Hepatocyte (in vitro differentiated cells): ENCODE measurements around the gene TNFSF9. TPM values are rescaled to one million over a fixed set of nuclear protein-coding genes. Genes with fewer than 3 reads are reported as not detected.
A peak's percentile ranks its signal among the peaks of the same experiment; 100 is the strongest.

Source experiments
- DNase-seq: peaks from one replicate; pipeline ENCODE4 v3.0.0-alpha.2; 2016; ENCODE audit warnings: low spot score
- H2AFZ ChIP-seq: fragments of 200-600 bp; sonication (generic); 2 replicates; pipeline ENCODE4 v1.6.0; 2016; ENCODE audit warnings: antibody characterized with exemption, mild to moderate bottlenecking
- H3K27ac ChIP-seq: fragments of 200-600 bp; sonication (generic); 2 replicates; pipeline ENCODE4 v1.5.1; 2016; ENCODE audit warnings: mild to moderate bottlenecking
- H3K27me3 ChIP-seq: fragments of 200-600 bp; sonication (generic); 2 replicates; pipeline ENCODE4 v1.6.1; 2016
- H3K36me3 ChIP-seq: fragments of 200-600 bp; sonication (generic); replicated peaks from 2 replicates; pipeline ENCODE4 v1.5.1; 2016; ENCODE audit warnings: low read depth; ENCODE audit not compliant: insufficient read depth
- H3K4me1 ChIP-seq: fragments of 200-600 bp; sonication (generic); 2 replicates; pipeline ENCODE4 v1.5.1; 2016; ENCODE audit warnings: mild to moderate bottlenecking, moderate library complexity; ENCODE audit not compliant: insufficient read depth
- H3K4me2 ChIP-seq: fragments of 200-600 bp; sonication (generic); 2 replicates; pipeline ENCODE4 v1.6.0; 2016
- H3K4me3 ChIP-seq: fragments of 200-600 bp; sonication (generic); 2 replicates; pipeline ENCODE4 v1.5.1; 2016; ENCODE audit warnings: mild to moderate bottlenecking
- H3K79me2 ChIP-seq: fragments of 200-600 bp; sonication (generic); 2 replicates; pipeline ENCODE4 v1.6.0; 2017; ENCODE audit warnings: mild to moderate bottlenecking
- H3K9me2 ChIP-seq: fragments of 200-600 bp; sonication (generic); replicated peaks from 2 replicates; pipeline ENCODE4 v1.6.0; 2017; ENCODE audit warnings: mild to moderate bottlenecking; ENCODE audit not compliant: insufficient read depth
- H3K9me3 ChIP-seq: fragments of 200-600 bp; sonication (generic); 2 replicates; pipeline ENCODE4 v1.5.1; 2016; ENCODE audit warnings: low read depth, mild to moderate bottlenecking
- H4K20me1 ChIP-seq: fragments of 200-600 bp; sonication (generic); 2 replicates; pipeline ENCODE4 v1.6.0; 2016; ENCODE audit warnings: mild to moderate bottlenecking; ENCODE audit not compliant: insufficient read depth, poor library complexity, severe bottlenecking
- EZH2 ChIP-seq: fragments of 200-600 bp; sonication (generic); IDR thresholded peaks from 2 replicates; pipeline ENCODE4 v1.6.1; 2016; ENCODE audit warnings: antibody characterized with exemption, mild to moderate bottlenecking, borderline replicate concordance
- EZH2phosphoT487 ChIP-seq: fragments of 200-600 bp; sonication (generic); IDR thresholded peaks from one replicate; pipeline ENCODE4 v1.6.1; 2018; ENCODE audit warnings: antibody characterized with exemption, mild to moderate bottlenecking, low read depth, moderate library complexity; ENCODE audit not compliant: unreplicated experiment, severe bottlenecking
- WGBS: methylation state at CpG from one replicate; pipeline ENCODE4 v1.1.6; 2016; ENCODE audit warnings: low lambda C conversion rate; ENCODE audit errors: missing lambda C conversion rate; 5-methylcytosine and 5-hydroxymethylcytosine counted together
- polyA plus RNA-seq: library from polyadenylated mRNA; unstranded; fragments of >200 nt; fragmentation: Nextera tagmentation; extraction: Ambion mirVana; gene quantifications from 2 replicates; pipeline ENCODE4 v1.2.1, GENCODE V29; 2016
- total RNA-seq: library from RNA; depleted of rRNA; stranded (reverse); fragments of >200 nt; gene quantifications from 2 replicates; pipeline ENCODE4 v1.2.3, GENCODE V29; 2014
- TF ChIP-seq, protein P1 (sequence below): fragments of 200-600 bp; sonication (generic); IDR thresholded peaks from 2 replicates; pipeline ENCODE4 v1.5.1; 2016; ENCODE audit warnings: antibody characterized with exemption, mild to moderate bottlenecking; ENCODE audit not compliant: poor library complexity

The TNFSF9 gene
- total and polyA plus RNA-seq, 2 experiments from 2014 or later, result 2.6 to 3.8 TPM

DNA sequence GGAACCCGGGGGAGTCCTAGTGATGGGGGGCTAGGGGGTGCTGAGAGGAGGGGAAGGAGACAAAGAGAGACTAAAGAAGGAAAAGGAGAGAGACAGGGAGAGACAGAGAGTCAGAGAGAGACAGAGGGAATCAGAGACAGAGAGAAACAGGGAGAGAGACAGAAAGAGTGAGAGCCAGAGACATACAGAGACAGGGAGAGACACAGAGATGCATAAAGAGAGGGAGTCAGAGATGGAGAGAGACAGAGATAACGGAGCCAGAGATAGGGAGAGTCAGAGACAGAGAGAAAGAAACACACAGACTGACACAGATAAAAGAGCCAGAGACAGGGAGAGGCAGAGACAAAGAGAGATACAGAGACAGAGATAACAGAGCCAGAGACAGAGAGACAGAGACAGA is 1.5 kb upstream of the TNFSF9 start:
- Histone ChIP-seq H3K27me3 (peaks cover 19% of the 10 kb centered on the region), H3K9me2 (no peaks in the 10 kb centered on the region), H3K4me1 (peaks cover 6% of the 10 kb centered on the region), H3K79me2 (no peaks in the 10 kb centered on the region), H3K36me3 (no peaks in the 10 kb centered on the region), H4K20me1 (no peaks in the 10 kb centered on the region), H3K4me2 (no peak overlapping the region), H2AFZ (no peak overlapping the region), H3K9me3 (no peaks in the 10 kb centered on the region), H3K4me3 (no peak overlapping the region), H3K27ac (no peak overlapping the region)
- no peak for DNase-seq
- TF ChIP-seq, protein P1, sequence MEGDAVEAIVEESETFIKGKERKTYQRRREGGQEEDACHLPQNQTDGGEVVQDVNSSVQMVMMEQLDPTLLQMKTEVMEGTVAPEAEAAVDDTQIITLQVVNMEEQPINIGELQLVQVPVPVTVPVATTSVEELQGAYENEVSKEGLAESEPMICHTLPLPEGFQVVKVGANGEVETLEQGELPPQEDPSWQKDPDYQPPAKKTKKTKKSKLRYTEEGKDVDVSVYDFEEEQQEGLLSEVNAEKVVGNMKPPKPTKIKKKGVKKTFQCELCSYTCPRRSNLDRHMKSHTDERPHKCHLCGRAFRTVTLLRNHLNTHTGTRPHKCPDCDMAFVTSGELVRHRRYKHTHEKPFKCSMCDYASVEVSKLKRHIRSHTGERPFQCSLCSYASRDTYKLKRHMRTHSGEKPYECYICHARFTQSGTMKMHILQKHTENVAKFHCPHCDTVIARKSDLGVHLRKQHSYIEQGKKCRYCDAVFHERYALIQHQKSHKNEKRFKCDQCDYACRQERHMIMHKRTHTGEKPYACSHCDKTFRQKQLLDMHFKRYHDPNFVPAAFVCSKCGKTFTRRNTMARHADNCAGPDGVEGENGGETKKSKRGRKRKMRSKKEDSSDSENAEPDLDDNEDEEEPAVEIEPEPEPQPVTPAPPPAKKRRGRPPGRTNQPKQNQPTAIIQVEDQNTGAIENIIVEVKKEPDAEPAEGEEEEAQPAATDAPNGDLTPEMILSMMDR, result no peak
- TF ChIP-seq EZH2 (no peak), EZH2phosphoT487 (no peak)
- WGBS, result 92% methylated on average over 1 of the region's 2 CpGs

DNA sequence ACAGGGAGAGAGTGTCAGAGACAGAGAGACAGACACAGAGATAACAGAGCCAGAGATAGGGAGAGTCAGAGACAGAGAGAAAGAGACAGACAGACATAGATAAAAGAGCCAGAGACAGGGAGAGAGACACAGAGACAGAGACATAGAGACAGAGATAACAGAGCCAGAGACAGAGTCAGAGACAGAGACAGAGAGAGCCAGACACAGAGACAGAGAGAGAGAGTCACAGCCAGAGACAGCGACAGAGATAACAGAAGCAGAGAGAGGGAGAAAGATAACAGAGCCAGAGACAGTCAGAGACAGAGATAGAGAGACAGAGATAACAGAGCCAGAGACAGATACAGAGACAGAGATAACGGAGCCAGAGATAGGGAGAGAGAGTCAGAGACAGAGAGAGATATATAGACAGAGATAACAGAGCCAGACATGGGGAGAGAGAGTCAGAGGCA is 865 bp upstream of the TNFSF9 start:
- peaks cover 24% of the 10 kb centered on the region for H3K27me3 ChIP-seq
- peak overlapping the region; percentile 89 for H2AFZ ChIP-seq
- no peaks in the 10 kb centered on the region for H3K36me3 ChIP-seq
- no peaks in the 10 kb centered on the region for H3K9me2 ChIP-seq
- no peaks in the 10 kb centered on the region for H3K79me2 ChIP-seq
- peaks cover 6% of the 10 kb centered on the region for H3K4me1 ChIP-seq
- WGBS, result 75% methylated on average over 2 of the region's 2 CpGs
- TF ChIP-seq EZH2phosphoT487, result no peak
- TF ChIP-seq EZH2, result no peak
- TF ChIP-seq, protein P1, result no peak
- no peaks in the 10 kb centered on the region for H3K9me3 ChIP-seq
- no peaks in the 10 kb centered on the region for H4K20me1 ChIP-seq
- peak overlapping the region; percentile 67 for H3K27ac ChIP-seq
- H3K4me2 ChIP-seq, result peak overlapping the region; percentile 92
- H3K4me3 ChIP-seq, result peak overlapping the region; percentile 25
- DNase-seq, result no peak

DNA sequence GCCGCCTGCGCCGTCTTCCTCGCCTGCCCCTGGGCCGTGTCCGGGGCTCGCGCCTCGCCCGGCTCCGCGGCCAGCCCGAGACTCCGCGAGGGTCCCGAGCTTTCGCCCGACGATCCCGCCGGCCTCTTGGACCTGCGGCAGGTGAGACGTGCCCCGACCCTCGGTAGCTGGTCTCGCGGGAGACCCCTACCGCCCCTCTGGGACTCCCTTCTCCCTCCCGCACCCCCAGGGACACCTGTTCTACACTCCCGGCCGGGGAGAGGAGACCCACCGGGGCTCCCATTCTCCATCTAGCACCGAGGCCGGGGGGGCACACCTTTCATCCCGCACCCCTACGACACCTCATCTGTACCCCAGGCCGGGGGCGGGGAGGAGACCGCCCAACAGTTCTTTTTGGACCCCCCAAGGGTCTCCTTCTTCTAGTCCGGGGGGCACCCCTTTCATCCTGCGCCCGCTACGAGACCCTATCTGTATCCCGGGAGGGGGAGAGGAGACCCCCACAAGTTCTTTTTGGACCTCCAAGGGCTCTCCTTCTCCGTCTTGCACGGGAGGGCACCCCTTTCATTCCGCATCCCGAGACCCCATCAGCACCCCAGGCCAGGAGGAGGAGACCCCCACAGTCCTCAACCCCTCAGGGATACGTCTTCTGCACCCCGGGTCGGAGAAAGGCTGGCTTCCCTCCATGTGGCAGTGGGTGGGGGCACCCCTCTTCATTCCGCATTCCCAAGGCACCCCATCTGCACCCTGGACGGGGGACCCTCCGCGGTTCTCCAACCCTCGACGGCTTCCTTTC is 533 bp downstream of the TNFSF9 start:
- peak overlapping the region; percentile 61 for H2AFZ ChIP-seq
- no peaks in the 10 kb centered on the region for H4K20me1 ChIP-seq
- H3K9me2 ChIP-seq, result no peaks in the 10 kb centered on the region
- TF ChIP-seq EZH2phosphoT487, result no peak
- no peak for TF ChIP-seq EZH2
- TF ChIP-seq, protein P1, result no peak
- H3K9me3 ChIP-seq, result no peaks in the 10 kb centered on the region
- peak overlapping the region; percentile 33 for H3K4me3 ChIP-seq
- H3K36me3 ChIP-seq, result no peaks in the 10 kb centered on the region
- 27% methylated on average over 22 of the region's 57 CpGs for WGBS
- H3K27ac ChIP-seq, result no peak overlapping the region
- H3K4me1 ChIP-seq, result peaks cover 6% of the 10 kb centered on the region
- peaks cover 28% of the 10 kb centered on the region for H3K27me3 ChIP-seq
- no peak for DNase-seq
- H3K4me2 ChIP-seq, result peak overlapping the region; percentile 92
- H3K79me2 ChIP-seq, result no peaks in the 10 kb centered on the region
